H9 (cell line): ENCODE measurements around the gene QPRT. TPM values are rescaled to one million over a fixed set of nuclear protein-coding genes. Genes with fewer than 3 reads are reported as not detected.

ENCODE experiments used
- DNase-seq: peaks from one replicate; pipeline ENCODE4 v3.0.0-alpha.2; 2017
- H2AFZ ChIP-seq: one replicate; pipeline ENCODE4 v1.6.1; 2013; ENCODE audit warnings: mild to moderate bottlenecking, low read length, control low read depth, moderate library complexity
- H2AK5ac ChIP-seq: 2 replicates; pipeline ENCODE4 v1.6.1; 2013; ENCODE audit warnings: low read length, control low read depth, mixed read lengths; ENCODE audit not compliant: insufficient read length
- H2BK120ac ChIP-seq: one replicate; pipeline ENCODE4 v1.6.1; 2013; ENCODE audit warnings: low read depth, mild to moderate bottlenecking, low read length, control low read depth, inconsistent platforms; ENCODE audit not compliant: poor library complexity, severe bottlenecking
- H2BK12ac ChIP-seq: 2 replicates; pipeline ENCODE4 v1.6.1; 2013; ENCODE audit warnings: low read length, control low read depth, mixed read lengths, low read depth; ENCODE audit not compliant: insufficient read length
- H2BK15ac ChIP-seq: 2 replicates; pipeline ENCODE4 v1.6.1; 2013; ENCODE audit warnings: low read depth, low read length, control low read depth
- H2BK20ac ChIP-seq: one replicate; pipeline ENCODE4 v1.6.1; 2013; ENCODE audit warnings: low read depth, mild to moderate bottlenecking, low read length, control low read depth, inconsistent platforms; ENCODE audit not compliant: poor library complexity, severe bottlenecking
- H2BK5ac ChIP-seq: 2 replicates; pipeline ENCODE4 v1.6.1; 2013; ENCODE audit warnings: low read length, control low read depth, mixed read lengths; ENCODE audit not compliant: insufficient read length
- H3K14ac ChIP-seq: 2 replicates; pipeline ENCODE4 v1.6.1; 2013; ENCODE audit warnings: low read length, control low read depth; ENCODE audit not compliant: insufficient read depth
- H3K18ac ChIP-seq: 2 replicates; pipeline ENCODE4 v1.6.1; 2013; ENCODE audit warnings: low read depth, mild to moderate bottlenecking, mixed read lengths, low read length, control low read depth; ENCODE audit not compliant: insufficient read length
- H3K23ac ChIP-seq: 2 replicates; pipeline ENCODE4 v1.6.1; 2013; ENCODE audit warnings: low read length, control low read depth, mixed read lengths, low read depth; ENCODE audit not compliant: insufficient read length
- H3K23me2 ChIP-seq: 2 replicates; pipeline ENCODE4 v1.6.1; 2013; ENCODE audit warnings: low read depth, mild to moderate bottlenecking, mixed read lengths, low read length, control low read depth; ENCODE audit not compliant: insufficient read length, poor library complexity, severe bottlenecking
- H3K27ac ChIP-seq: 2 replicates; pipeline ENCODE4 v1.5.1; 2013; ENCODE audit warnings: low read length, control low read depth, mixed read lengths, low read depth; ENCODE audit not compliant: insufficient read length
- H3K27me3 ChIP-seq: 2 replicates; pipeline ENCODE4 v1.6.1; 2013; ENCODE audit warnings: low read length, control low read depth, inconsistent platforms; ENCODE audit not compliant: insufficient read depth
- H3K4ac ChIP-seq: 2 replicates; pipeline ENCODE4 v1.6.1; 2013; ENCODE audit warnings: low read depth, mild to moderate bottlenecking, control low read depth, inconsistent platforms, low read length, moderate library complexity
- H3K4me1 ChIP-seq: 2 replicates; pipeline ENCODE4 v1.6.1; 2013; ENCODE audit warnings: low read length, control low read depth, inconsistent platforms; ENCODE audit not compliant: insufficient read depth
- H3K4me2 ChIP-seq: 2 replicates; pipeline ENCODE4 v1.6.1; 2013; ENCODE audit warnings: low read length, control low read depth, mixed read lengths; ENCODE audit not compliant: insufficient read length, insufficient read depth
- H3K56ac ChIP-seq: 2 replicates; pipeline ENCODE4 v1.6.1; 2013; ENCODE audit warnings: low read depth, mild to moderate bottlenecking, mixed read lengths, low read length, control low read depth; ENCODE audit not compliant: insufficient read length
- H3K79me1 ChIP-seq: 2 replicates; pipeline ENCODE4 v1.6.1; 2013; ENCODE audit warnings: low read depth, mild to moderate bottlenecking, moderate library complexity, low read length, control low read depth, inconsistent platforms; ENCODE audit not compliant: insufficient read depth, poor library complexity, severe bottlenecking
- H3K79me2 ChIP-seq: 2 replicates; pipeline ENCODE4 v1.6.1; 2013; ENCODE audit warnings: low read length, control low read depth, inconsistent platforms; ENCODE audit not compliant: insufficient read depth
- H3K9ac ChIP-seq: 2 replicates; pipeline ENCODE4 v1.6.1; 2013; ENCODE audit warnings: low read length, control low read depth, mixed read lengths; ENCODE audit not compliant: insufficient read length; ENCODE audit errors: extremely low read depth
- H3K9me3 ChIP-seq: one replicate; pipeline ENCODE4 v1.6.1; 2013; ENCODE audit warnings: low read depth, low read length, inconsistent platforms; ENCODE audit not compliant: control insufficient read depth
- H3T11ph ChIP-seq: one replicate; pipeline ENCODE4 v1.6.1; 2013; ENCODE audit warnings: mild to moderate bottlenecking, low read length, control low read depth, inconsistent platforms
- H4K20me1 ChIP-seq: one replicate; pipeline ENCODE4 v1.6.1; 2013; ENCODE audit not compliant: control insufficient read depth, insufficient read length, insufficient read depth
- H4K5ac ChIP-seq: 2 replicates; pipeline ENCODE4 v1.6.1; 2013; ENCODE audit warnings: low read depth, mild to moderate bottlenecking, mixed read lengths, low read length, control low read depth; ENCODE audit not compliant: insufficient read length
- H4K8ac ChIP-seq: replicated peaks from 2 replicates; pipeline ENCODE4 v1.6.1; 2013; ENCODE audit warnings: low read length, control low read depth, mixed read lengths, low read depth; ENCODE audit not compliant: insufficient read length
- H4K91ac ChIP-seq: 2 replicates; pipeline ENCODE4 v1.6.1; 2013; ENCODE audit warnings: low read depth, mild to moderate bottlenecking, moderate library complexity, mixed read lengths, low read length, control low read depth; ENCODE audit not compliant: insufficient read length
- H3K27ac Mint-ChIP-seq, 3 experiments: 2 replicates in 2 of 3; 3 replicates in 1 of 3; pipeline ENCODE4 v1.8.0; 2020 to 2021; ENCODE audit warnings: mixed read lengths in 3 of 3, mild to moderate bottlenecking in 1 of 3, moderate library complexity in 1 of 3
- H3K27me3 Mint-ChIP-seq: 2 replicates; pipeline ENCODE4 v1.8.0; 2021; ENCODE audit warnings: low read depth, mild to moderate bottlenecking, moderate library complexity, mixed read lengths
- H3K36me3 Mint-ChIP-seq, 3 experiments: 2 replicates in 2 of 3; 3 replicates in 1 of 3; pipeline ENCODE4 v1.8.0; 2020 to 2021; ENCODE audit warnings: low read depth in 3 of 3, mixed read lengths in 3 of 3; ENCODE audit not compliant: insufficient read depth in 1 of 3
- H3K4me1 Mint-ChIP-seq, 2 experiments: 2 replicates each; pipeline ENCODE4 v1.8.0; 2020; ENCODE audit warnings: mixed read lengths in 2 of 2
- H3K4me3 Mint-ChIP-seq, 2 experiments: 2 replicates in 1 of 2; 3 replicates in 1 of 2; pipeline ENCODE4 v1.8.0; 2020 to 2021; ENCODE audit warnings: mild to moderate bottlenecking in 2 of 2, mixed read lengths in 2 of 2, moderate library complexity in 1 of 2
- H3K9me3 Mint-ChIP-seq, 2 experiments: 2 replicates in 1 of 2; 3 replicates in 1 of 2; pipeline ENCODE4 v1.8.0; 2020; ENCODE audit warnings: mild to moderate bottlenecking in 2 of 2, mixed read lengths in 2 of 2, moderate library complexity in 1 of 2
- WGBS: extraction: QIAGEN DNeasy Blood & Tissue Kit; methylation state at CpG from one replicate; pipeline ENCODE4 v1.1.7; 2013; ENCODE audit warnings: missing lambda C conversion rate, low lambda C conversion rate, mixed read lengths; ENCODE audit not compliant: insufficient read length; ENCODE audit errors: extremely low coverage; 5-methylcytosine and 5-hydroxymethylcytosine counted together
- total RNA-seq: library from RNA; stranded (reverse); gene quantifications from 2 replicates; pipeline ENCODE4 v1.2.1, GENCODE V29; 2021
- TF ChIP-seq, protein P1 (sequence below): fragments of 200-600 bp; sonication (generic); conservative IDR thresholded peaks from 3 replicates; pipeline ENCODE4 v1.8.0; 2021; ENCODE audit warnings: antibody characterized with exemption, mild to moderate bottlenecking

QPRT gene
- total RNA-seq, 1 experiment from 2014 or later: 107 TPM

GRCh38 chr16:29667755-29668154 is 11.2 kb upstream of the QPRT start:
- H4K8ac ChIP-seq: no peak overlapping the region
- no peak overlapping the region for H3K4me2 ChIP-seq
- Mint-ChIP-seq H3K4me3 (no peak overlapping the region), H3K36me3 (no peaks in the 10 kb centered on the region; a peak in 1 of 7 replicates), H3K4me1 (peaks cover 32 to 38% of the 10 kb centered on the region in 2 experiments), H3K9me3 (no peaks in the 10 kb centered on the region; a peak in 1 of 5 replicates), H3K27me3 (peaks cover 9% of the 10 kb centered on the region; the same call in 1 of the 2 replicates), H3K27ac (no peak overlapping the region; a peak in 1 of 7 replicates)
- H3K4ac ChIP-seq: no peak overlapping the region
- no peak overlapping the region for H2BK15ac ChIP-seq
- H2AK5ac ChIP-seq: no peak overlapping the region
- no peak overlapping the region for H2BK12ac ChIP-seq
- no peaks in the 10 kb centered on the region for H3K9me3 ChIP-seq
- no peak overlapping the region for H4K5ac ChIP-seq
- no peak overlapping the region for H3K27ac ChIP-seq
- peaks cover 8% of the 10 kb centered on the region for H3K23me2 ChIP-seq
- no peak overlapping the region for H3K23ac ChIP-seq
- H2BK5ac ChIP-seq: no peak overlapping the region
- peaks cover 4% of the 10 kb centered on the region; the same call in 1 of the 2 replicates for H3K4me1 ChIP-seq
- H3K9ac ChIP-seq: no peak overlapping the region
- H3K14ac ChIP-seq: no peak overlapping the region; the same call in 1 of the 2 replicates
- H2BK120ac ChIP-seq: no peak overlapping the region
- no peaks in the 10 kb centered on the region for H4K20me1 ChIP-seq
- no peak overlapping the region for H4K91ac ChIP-seq
- no peak overlapping the region for H2AFZ ChIP-seq
- TF ChIP-seq, protein P1, sequence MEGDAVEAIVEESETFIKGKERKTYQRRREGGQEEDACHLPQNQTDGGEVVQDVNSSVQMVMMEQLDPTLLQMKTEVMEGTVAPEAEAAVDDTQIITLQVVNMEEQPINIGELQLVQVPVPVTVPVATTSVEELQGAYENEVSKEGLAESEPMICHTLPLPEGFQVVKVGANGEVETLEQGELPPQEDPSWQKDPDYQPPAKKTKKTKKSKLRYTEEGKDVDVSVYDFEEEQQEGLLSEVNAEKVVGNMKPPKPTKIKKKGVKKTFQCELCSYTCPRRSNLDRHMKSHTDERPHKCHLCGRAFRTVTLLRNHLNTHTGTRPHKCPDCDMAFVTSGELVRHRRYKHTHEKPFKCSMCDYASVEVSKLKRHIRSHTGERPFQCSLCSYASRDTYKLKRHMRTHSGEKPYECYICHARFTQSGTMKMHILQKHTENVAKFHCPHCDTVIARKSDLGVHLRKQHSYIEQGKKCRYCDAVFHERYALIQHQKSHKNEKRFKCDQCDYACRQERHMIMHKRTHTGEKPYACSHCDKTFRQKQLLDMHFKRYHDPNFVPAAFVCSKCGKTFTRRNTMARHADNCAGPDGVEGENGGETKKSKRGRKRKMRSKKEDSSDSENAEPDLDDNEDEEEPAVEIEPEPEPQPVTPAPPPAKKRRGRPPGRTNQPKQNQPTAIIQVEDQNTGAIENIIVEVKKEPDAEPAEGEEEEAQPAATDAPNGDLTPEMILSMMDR: no peak
- H3K27me3 ChIP-seq: no peaks in the 10 kb centered on the region; the same call in 1 of the 2 replicates
- H3K56ac ChIP-seq: no peak overlapping the region
- no peaks in the 10 kb centered on the region for H3K79me1 ChIP-seq
- no peak overlapping the region for H3T11ph ChIP-seq
- no CpG with 5 or more reads among the region's 12 CpGs for WGBS
- no peaks in the 10 kb centered on the region; the same call in 1 of the 2 replicates for H3K79me2 ChIP-seq
- H3K18ac ChIP-seq: no peak overlapping the region
- DNase-seq: no peak
- no peak overlapping the region for H2BK20ac ChIP-seq
